DOHH2 (cell line): ENCODE results near the gene ADCK2.

ENCODE experiments used
- H3F3A ChIP-seq: fragments of 200-600 bp; sonication (generic), shearing (Covaris generic); 2 replicates; pipeline ENCODE4 v1.6.0; 2016; ENCODE audit warnings: antibody characterized with exemption, mild to moderate bottlenecking; ENCODE audit not compliant: control insufficient read depth, insufficient read depth
- H3K27ac ChIP-seq: fragments of 200-600 bp; sonication (generic); 2 replicates; pipeline ENCODE4 v1.5.1; 2014; ENCODE audit warnings: low read depth, mild to moderate bottlenecking, low read length, moderate library complexity
- H3K27me3 ChIP-seq: fragments of 200-600 bp; sonication (generic); 2 replicates; pipeline ENCODE4 v1.6.1; 2014; ENCODE audit warnings: mild to moderate bottlenecking, low read length, mixed read lengths; ENCODE audit not compliant: control insufficient read depth
- H3K36me3 ChIP-seq: fragments of 200-600 bp; sonication (generic); 2 replicates; pipeline ENCODE4 v1.6.1; 2014; ENCODE audit warnings: mild to moderate bottlenecking, low read length, moderate library complexity, mixed read lengths; ENCODE audit not compliant: control insufficient read depth
- H3K4me1 ChIP-seq: fragments of 200-600 bp; sonication (generic); 2 replicates; pipeline ENCODE4 v1.6.1; 2014; ENCODE audit warnings: mild to moderate bottlenecking, low read length, mixed read lengths; ENCODE audit not compliant: control insufficient read depth
- H3K4me2 ChIP-seq: fragments of 200-600 bp; sonication (generic); 2 replicates; pipeline ENCODE4 v1.6.0; 2014; ENCODE audit warnings: mild to moderate bottlenecking, low read length, moderate library complexity
- H3K4me3 ChIP-seq: fragments of 200-600 bp; sonication (generic); 2 replicates; pipeline ENCODE4 v1.5.1; 2014; ENCODE audit warnings: mild to moderate bottlenecking, low read length, mixed read lengths
- H3K79me2 ChIP-seq: fragments of 200-600 bp; sonication (generic); 2 replicates; pipeline ENCODE4 v1.6.1; 2014; ENCODE audit warnings: mild to moderate bottlenecking, low read length, mixed read lengths; ENCODE audit not compliant: control insufficient read depth
- H3K9me2 ChIP-seq: fragments of 200-600 bp; sonication (generic); replicated peaks from 2 replicates; pipeline ENCODE4 v1.6.1; 2014; ENCODE audit warnings: mild to moderate bottlenecking, low read length, mixed read lengths; ENCODE audit not compliant: control insufficient read depth
- H3K9me3 ChIP-seq: fragments of 200-600 bp; sonication (generic); 2 replicates; pipeline ENCODE4 v1.6.1; 2014; ENCODE audit warnings: antibody characterized with exemption, low read length, mixed read lengths; ENCODE audit not compliant: control insufficient read depth, insufficient read depth
- H4K20me1 ChIP-seq: fragments of 200-600 bp; sonication (generic); 2 replicates; pipeline ENCODE4 v1.6.0; 2014; ENCODE audit warnings: low read depth, mild to moderate bottlenecking, antibody characterized with exemption, low read length, moderate library complexity; ENCODE audit not compliant: control insufficient read depth, insufficient read depth
- CTCF ChIP-seq: fragments of 200-600 bp; sonication (generic); IDR thresholded peaks from one replicate; pipeline ENCODE4 v1.5.1; 2014; ENCODE audit warnings: antibody characterized with exemption, mild to moderate bottlenecking, low read depth, low read length; ENCODE audit not compliant: poor library complexity, severe bottlenecking
- EZH2phosphoT487 ChIP-seq: fragments of 200-600 bp; sonication (generic); IDR thresholded peaks from 2 replicates; pipeline ENCODE4 v1.6.1; 2017; ENCODE audit warnings: borderline replicate concordance, mild to moderate bottlenecking, antibody characterized with exemption, low read length, moderate library complexity, mixed read lengths

The ADCK2 gene

DNA sequence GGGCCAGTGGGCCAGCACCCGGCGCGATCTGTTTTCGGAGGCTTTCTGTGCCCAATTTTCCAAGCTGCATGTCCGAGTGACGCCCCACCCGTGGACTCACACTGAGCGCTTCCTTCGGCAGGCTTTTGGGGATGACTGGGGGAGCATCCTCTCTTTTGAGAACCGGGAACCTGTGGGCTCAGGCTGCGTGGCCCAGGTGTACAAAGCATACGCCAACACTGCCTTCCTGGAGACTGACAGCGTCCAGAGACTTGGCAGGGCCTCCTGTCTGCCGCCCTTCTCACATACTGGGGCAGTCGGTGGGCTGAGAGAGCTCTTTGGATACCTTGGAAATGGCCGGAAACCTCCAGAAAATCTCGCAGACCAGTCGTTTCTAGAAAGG lies 1.0 kb downstream of the ADCK2 start:
- TF ChIP-seq CTCF: no peak
- no peak for TF ChIP-seq EZH2phosphoT487
- Histone ChIP-seq H3K27ac (peak overlapping the region; percentile 94), H3K9me3 (no peaks in the 10 kb centered on the region), H3K4me1 (peaks cover 58% of the 10 kb centered on the region), H3K4me2 (peak overlapping the region; percentile 90), H3K9me2 (no peaks in the 10 kb centered on the region), H3F3A (peaks cover 33% of the 10 kb centered on the region), H4K20me1 (no peaks in the 10 kb centered on the region), H3K36me3 (peaks cover 41% of the 10 kb centered on the region), H3K4me3 (peak overlapping the region; percentile 81), H3K27me3 (no peaks in the 10 kb centered on the region), H3K79me2 (peaks cover 56% of the 10 kb centered on the region)

GRCh38 chr7:140674356-140674800 lies 1.6 kb downstream of the ADCK2 start:
- peak overlapping the region; percentile 81 for H3K4me3 ChIP-seq
- H3K4me1 ChIP-seq: peaks cover 58% of the 10 kb centered on the region
- no peaks in the 10 kb centered on the region for H3K9me3 ChIP-seq
- H3K9me2 ChIP-seq: no peaks in the 10 kb centered on the region
- peak overlapping the region; percentile 90 for H3K4me2 ChIP-seq
- H3F3A ChIP-seq: peaks cover 32% of the 10 kb centered on the region
- peaks cover 47% of the 10 kb centered on the region for H3K36me3 ChIP-seq
- H3K79me2 ChIP-seq: peaks cover 62% of the 10 kb centered on the region
- no peaks in the 10 kb centered on the region for H4K20me1 ChIP-seq
- H3K27ac ChIP-seq: peak overlapping the region; percentile 94
- TF ChIP-seq CTCF: no peak
- TF ChIP-seq EZH2phosphoT487: no peak
- no peaks in the 10 kb centered on the region for H3K27me3 ChIP-seq

DNA sequence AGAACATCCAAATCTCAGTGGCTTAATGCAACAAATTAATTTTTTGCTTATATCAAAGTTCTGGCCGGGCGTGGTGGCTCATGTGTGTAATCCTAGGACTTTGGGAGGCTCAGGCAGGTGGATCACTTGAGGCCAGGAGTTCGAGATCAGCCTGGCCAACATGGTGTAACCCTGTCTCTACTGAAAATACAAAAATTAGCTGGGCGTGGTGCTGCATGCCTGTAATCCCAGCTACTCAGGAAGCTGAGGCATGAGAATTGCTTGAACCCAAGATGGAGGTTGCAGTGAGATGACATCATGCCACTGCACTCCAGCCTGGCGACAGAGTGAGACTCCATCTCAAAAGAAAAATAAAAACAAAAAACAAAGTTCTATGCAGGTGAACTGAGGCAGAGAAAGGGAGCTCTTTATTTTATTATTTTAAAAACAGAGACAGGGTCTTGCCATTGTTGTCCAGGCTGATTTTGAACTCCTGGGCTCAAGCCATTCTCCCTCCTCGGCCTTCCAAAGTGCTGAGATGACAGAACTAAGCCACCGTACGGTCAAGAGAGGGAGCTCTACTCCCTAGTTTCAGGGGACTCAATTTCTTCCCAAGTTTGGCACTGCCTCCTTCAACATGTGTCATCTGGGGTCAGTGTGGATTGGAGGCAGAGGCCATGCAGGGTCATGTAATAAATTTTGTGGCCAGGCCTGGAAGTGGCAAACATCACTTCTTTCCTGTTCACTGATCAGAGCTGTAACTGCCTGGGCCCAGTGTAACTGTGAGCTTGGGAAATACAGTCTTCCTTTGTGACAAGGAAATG lies 2.4 kb downstream of the ADCK2 start:
- no peaks in the 10 kb centered on the region for H3K27me3 ChIP-seq
- peaks cover 52% of the 10 kb centered on the region for H3K36me3 ChIP-seq
- H3K4me2 ChIP-seq: peak overlapping the region; percentile 90
- H3K9me3 ChIP-seq: no peaks in the 10 kb centered on the region
- peak overlapping the region; percentile 94 for H3K27ac ChIP-seq
- peaks cover 58% of the 10 kb centered on the region for H3K4me1 ChIP-seq
- TF ChIP-seq EZH2phosphoT487 (no peak), CTCF (peak; percentile 84)
- H3F3A ChIP-seq: peaks cover 31% of the 10 kb centered on the region
- H4K20me1 ChIP-seq: no peaks in the 10 kb centered on the region
- H3K79me2 ChIP-seq: peaks cover 62% of the 10 kb centered on the region
- H3K9me2 ChIP-seq: no peaks in the 10 kb centered on the region
- H3K4me3 ChIP-seq: peak overlapping the region; percentile 81
